HG03159 (cell line): ENCODE measurements around the gene RHOJ.
"Not testable (repeated sequence)": the region's sequence is repeated elsewhere in the genome, so short reads cannot be mapped to it uniquely, and the experiment has no call there.

ENCODE experiments used
- ATAC-seq: cut with Tn5 transposase; IDR thresholded peaks from one replicate; pipeline ENCODE4 v1.9.1; 2021; ENCODE audit warnings: mild to moderate bottlenecking, moderate library complexity; ENCODE audit not compliant: unreplicated experiment

RHOJ gene

GRCh38 chr14:63295231-63295685 is 91.0 kb downstream of the RHOJ start:
- ATAC-seq: no peak

- ATAC-seq: no peak
Measured at GRCh38 chr14:63296060-63296563, 91.9 kb downstream of the RHOJ start.

GRCh38 chr14:63297372-63298063 is 93.3 kb downstream of the RHOJ start:
- ATAC-seq: no peak

GRCh38 chr14:63299351-63300110 is 95.3 kb downstream of the RHOJ start:
- ATAC-seq: no peak

- no peak for ATAC-seq
Measured at GRCh38 chr14:63300854-63301253, 96.6 kb downstream of the RHOJ start.

GRCh38 chr14:63301891-63302534 is 97.8 kb downstream of the RHOJ start:
- no peak for ATAC-seq

GRCh38 chr14:63304429-63304828 is 100.2 kb downstream of the RHOJ start:
- ATAC-seq: not testable (repeated sequence)

GRCh38 chr14:63308723-63309317 is 104.6 kb downstream of the RHOJ start:
- peak; percentile 65 for ATAC-seq

- ATAC-seq: no peak
Measured at GRCh38 chr14:63318835-63319234, 114.6 kb downstream of the RHOJ start, which contains the start of gene GPHB5. Gene GPHB5 (minus strand): TSS chr14:63318935. CDS start chr14:63317849, 1,086 bp downstream.

- no peak for ATAC-seq
Measured at GRCh38 chr14:63322472-63322871, 118.2 kb downstream of the RHOJ start.

- no peak for ATAC-seq
Measured at GRCh38 chr14:63322897-63323573, 118.8 kb downstream of the RHOJ start.

- no peak for ATAC-seq
Measured at GRCh38 chr14:63326840-63327239, 122.6 kb downstream of the RHOJ start.

GRCh38 chr14:63328787-63329737 is 124.8 kb downstream of the RHOJ start:
- no peak for ATAC-seq

- ATAC-seq: no peak
Measured at GRCh38 chr14:63342371-63342770, 138.1 kb downstream of the RHOJ start.
